SK-N-SH (cell line): Measurements from ENCODE around the gene PRDM15. TPM values are rescaled to one million over a fixed set of nuclear protein-coding genes. Genes with fewer than 3 reads are reported as not detected.

Experiments used
- CTCF ChIA-PET: fragments of 300-600, 350-600 bp; formaldehyde crosslinking; extraction: SDS; loops from one replicate; lab custom pipeline; 2021; lab: Yijun Ruan, JAX
- POLR2A ChIA-PET: fragments of 350-600 bp; sonication (Branson Sonifier 250); formaldehyde crosslinking; extraction: SDS; loops from one replicate; lab custom pipeline; 2020; ENCODE audit warnings: antibody characterized with exemption, inconsistent platforms; lab: Yijun Ruan, JAX
- DNase-seq: peaks from one replicate; pipeline ENCODE4 v3.0.0; 2012
- H2AFZ ChIP-seq: fragments of 200-600 bp; sonication (generic); 2 replicates; pipeline ENCODE4 v1.8.1; 2016; ENCODE audit warnings: antibody characterized with exemption, mild to moderate bottlenecking, low read depth
- H3F3A ChIP-seq: fragments of 200-600 bp; sonication (generic); replicated peaks from 2 replicates; pipeline ENCODE3; 2016; ENCODE audit warnings: antibody characterized with exemption, mild to moderate bottlenecking; ENCODE audit not compliant: insufficient read depth
- H3K27ac ChIP-seq, 2 experiments: fragments of 200-500 bp in 1 of 2; fragments of 200-600 bp in 1 of 2; sonication (Bioruptor generic) in 1 of 2; sonication (generic), shearing (Covaris generic) in 1 of 2; 2 replicates each; pipeline versions ENCODE4 v1.5.1 to v1.6.1; 2014 to 2016; ENCODE audit warnings: low read depth in 2 of 2, inconsistent platforms in 1 of 2, low read length in 1 of 2, mild to moderate bottlenecking in 1 of 2, mixed read lengths in 1 of 2
- H3K27me3 ChIP-seq: fragments of 200-600 bp; sonication (generic), shearing (Covaris generic); 2 replicates; pipeline ENCODE4 v1.6.1; 2016; ENCODE audit warnings: mixed run types; ENCODE audit not compliant: insufficient read depth
- H3K36me3 ChIP-seq, 2 experiments: fragments of 200-500 bp in 1 of 2; fragments of 200-600 bp in 1 of 2; sonication (Bioruptor generic) in 1 of 2; sonication (generic) in 1 of 2; replicated peaks in 1 of 2; 2 replicates each; pipeline versions ENCODE3 to v1.5.1; 2014 to 2016; ENCODE audit warnings: low read length in 1 of 2, mild to moderate bottlenecking in 1 of 2; ENCODE audit not compliant: insufficient read depth in 2 of 2, control insufficient read depth in 1 of 2
- H3K4me1 ChIP-seq, 2 experiments: fragments of 200-500 bp in 1 of 2; fragments of 200-600 bp in 1 of 2; sonication (Bioruptor generic) in 1 of 2; sonication (generic), shearing (Covaris generic) in 1 of 2; 2 replicates each; pipeline versions ENCODE4 v1.5.1 to v1.6.1; 2014 to 2016; ENCODE audit warnings: low read depth in 1 of 2, low read length in 1 of 2, mixed run types in 1 of 2; ENCODE audit not compliant: insufficient read depth in 2 of 2, control insufficient read depth in 1 of 2
- H3K4me2 ChIP-seq: fragments of 200-600 bp; sonication (generic), shearing (Covaris generic); 2 replicates; pipeline ENCODE4 v1.6.1; 2017; ENCODE audit warnings: mixed run types
- H3K4me3 ChIP-seq, 2 experiments: fragments of 200-500 bp in 1 of 2; fragments of 200-600 bp in 1 of 2; sonication (Bioruptor generic) in 1 of 2; sonication (generic), shearing (Covaris generic) in 1 of 2; 2 replicates each; pipeline versions ENCODE4 v1.5.1 to v1.8.1; 2014 to 2016; ENCODE audit warnings: low read depth in 2 of 2, inconsistent platforms in 1 of 2, low read length in 1 of 2, mild to moderate bottlenecking in 1 of 2, mixed read lengths in 1 of 2, moderate library complexity in 1 of 2
- H3K79me2 ChIP-seq: fragments of 200-600 bp; sonication (generic); 2 replicates; pipeline ENCODE4 v1.8.1; 2017; ENCODE audit warnings: mild to moderate bottlenecking; ENCODE audit not compliant: insufficient read depth
- H3K9ac ChIP-seq: fragments of 200-600 bp; sonication (generic); 2 replicates; pipeline ENCODE4 v1.6.1; 2017; ENCODE audit warnings: mixed run types
- H3K9me2 ChIP-seq: fragments of 200-600 bp; sonication (generic); 2 replicates; pipeline ENCODE4 v1.6.1; 2017; ENCODE audit warnings: mixed run types
- H3K9me3 ChIP-seq: fragments of 200-600 bp; sonication (generic); 2 replicates; pipeline ENCODE4 v1.6.1; 2017; ENCODE audit warnings: mixed run types, mild to moderate bottlenecking, moderate library complexity
- H4K20me1 ChIP-seq: fragments of 200-600 bp; sonication (generic); 2 replicates; pipeline ENCODE4 v1.6.1; 2017; ENCODE audit warnings: mild to moderate bottlenecking, mixed run types; ENCODE audit not compliant: insufficient read depth
- ELF1 ChIP-seq: IDR thresholded peaks from 2 replicates; pipeline ENCODE4 v1.4.0; 2012
- EZH2phosphoT487 ChIP-seq: fragments of 200-600 bp; sonication (generic); IDR thresholded peaks from 2 replicates; pipeline ENCODE4 v1.6.1; 2017; ENCODE audit warnings: low read depth, mixed run types, mild to moderate bottlenecking, antibody characterized with exemption, moderate library complexity, borderline replicate concordance
- FOSL2 ChIP-seq: IDR thresholded peaks from 2 replicates; pipeline ENCODE4 v1.4.0; 2012; ENCODE audit warnings: low read depth, mild to moderate bottlenecking, moderate library complexity, borderline replicate concordance
- FOXJ3 ChIP-seq: sonication (generic); formaldehyde crosslinking; IDR thresholded peaks from 2 replicates; pipeline ENCODE4 v1.5.1; 2020; ENCODE audit warnings: mild to moderate bottlenecking, missing genetic modification reagents
- FOXM1 ChIP-seq: IDR thresholded peaks from 2 replicates; pipeline ENCODE4 v1.4.0; 2012; ENCODE audit warnings: low read depth, mild to moderate bottlenecking
- GABPA ChIP-seq: IDR thresholded peaks from 2 replicates; pipeline ENCODE4 v1.4.0; 2012; ENCODE audit warnings: low read depth, mild to moderate bottlenecking
- MXI1 ChIP-seq: IDR thresholded peaks from 2 replicates; pipeline ENCODE4 v1.6.1; 2012; ENCODE audit warnings: mild to moderate bottlenecking, low read depth, low read length, improper control_type of control experiment
- RXRA ChIP-seq: IDR thresholded peaks from 2 replicates; pipeline ENCODE4 v1.4.0; 2012; ENCODE audit warnings: low read depth, mild to moderate bottlenecking, borderline replicate concordance
- SMC3 ChIP-seq: IDR thresholded peaks from 2 replicates; pipeline ENCODE4 v1.6.1; 2012; ENCODE audit warnings: low read depth, low read length, improper control_type of control experiment
- WGBS: methylation state at CpG from one replicate; pipeline ENCODE4 v1.1.6; 2017; ENCODE audit warnings: low lambda C conversion rate; 5-methylcytosine and 5-hydroxymethylcytosine counted together
- polyA plus RNA-seq, 3 experiments: library from polyadenylated mRNA; depleted of rRNA; stranded (reverse); fragments of >200 nt; gene quantifications; 2 replicates each; pipeline ENCODE4 v1.2.3, GENCODE V29; 2012
- TF ChIP-seq, protein P1 (sequence below): fragments of 200-600 bp; sonication (generic); IDR thresholded peaks from 2 replicates; pipeline ENCODE4 v1.6.1; 2017; ENCODE audit warnings: antibody characterized with exemption, mild to moderate bottlenecking, moderate library complexity
- TF ChIP-seq, protein P2 (sequence below): IDR thresholded peaks from 2 replicates; pipeline ENCODE4 v1.6.1; 2012; ENCODE audit warnings: mild to moderate bottlenecking, low read depth, low read length, moderate library complexity
- TF ChIP-seq, protein P3 (sequence below): IDR thresholded peaks from 2 replicates; pipeline ENCODE4; 2012

PRDM15 gene
- polyA plus RNA-seq, 1 of the 3 experiments (the other 2 are of a cell fraction): 7.0 TPM

DNA sequence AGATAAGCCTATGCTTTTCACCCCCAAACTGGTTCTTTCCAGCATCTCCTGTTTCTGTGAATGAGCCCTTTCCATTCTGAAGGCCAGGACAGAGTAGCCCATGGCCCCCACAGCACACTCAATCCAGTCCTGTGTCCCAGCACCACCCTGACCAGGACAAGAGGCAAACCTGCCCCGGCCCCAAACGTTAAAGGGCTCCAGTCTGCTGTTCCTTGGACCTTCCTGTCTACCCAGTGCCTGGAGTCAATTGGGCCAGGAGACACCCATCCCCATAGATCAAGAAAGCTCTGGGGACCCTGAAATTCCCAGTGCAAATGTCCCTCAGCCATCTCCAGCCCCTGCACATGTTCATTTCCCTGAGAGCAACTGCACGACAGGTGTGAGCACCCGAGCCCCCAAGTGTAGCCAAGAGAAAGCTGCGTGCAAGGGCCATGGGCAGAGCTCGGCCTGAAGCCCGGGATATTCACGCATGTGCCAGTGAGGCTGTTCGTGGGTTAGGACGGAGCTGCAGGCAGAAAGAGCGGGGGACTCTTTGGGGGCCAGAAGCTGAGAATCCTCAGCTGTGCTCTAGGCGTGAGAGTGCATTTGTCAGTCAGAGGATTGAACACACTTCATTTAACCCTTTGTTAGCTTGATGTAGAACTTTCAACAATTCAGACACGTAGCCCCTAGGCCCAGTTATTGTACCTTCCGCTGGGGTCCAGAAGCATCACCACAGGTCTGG, 108.1 kb downstream of the PRDM15 start:
- ChIA-PET CTCF (interaction anchor here (1.7 to 3.4 kb wide), 3 partner anchors 7 to 158 kb away, joined by 4 to 31 read pairs (median 10); no protein-coding TSS in a partner anchor), POLR2A (no interaction called here)
- WGBS: 86% methylated on average over 13 of the region's 14 CpGs

More for the DNA sequence above, 108.1 kb downstream of the PRDM15 start:
- no peak overlapping the region for H3K4me3 ChIP-seq
- peaks cover 14% of the 10 kb centered on the region for H3F3A ChIP-seq
- H3K9ac ChIP-seq: no peak overlapping the region
- H3K9me2 ChIP-seq: no peaks in the 10 kb centered on the region
- H3K79me2 ChIP-seq: no peaks in the 10 kb centered on the region; the same call in 1 of the 2 replicates
- H3K36me3 ChIP-seq: no peaks in the 10 kb centered on the region
- no peak for TF ChIP-seq FOSL2
- no peak for TF ChIP-seq MXI1
- no peak for TF ChIP-seq GABPA
- TF ChIP-seq, protein P1, sequence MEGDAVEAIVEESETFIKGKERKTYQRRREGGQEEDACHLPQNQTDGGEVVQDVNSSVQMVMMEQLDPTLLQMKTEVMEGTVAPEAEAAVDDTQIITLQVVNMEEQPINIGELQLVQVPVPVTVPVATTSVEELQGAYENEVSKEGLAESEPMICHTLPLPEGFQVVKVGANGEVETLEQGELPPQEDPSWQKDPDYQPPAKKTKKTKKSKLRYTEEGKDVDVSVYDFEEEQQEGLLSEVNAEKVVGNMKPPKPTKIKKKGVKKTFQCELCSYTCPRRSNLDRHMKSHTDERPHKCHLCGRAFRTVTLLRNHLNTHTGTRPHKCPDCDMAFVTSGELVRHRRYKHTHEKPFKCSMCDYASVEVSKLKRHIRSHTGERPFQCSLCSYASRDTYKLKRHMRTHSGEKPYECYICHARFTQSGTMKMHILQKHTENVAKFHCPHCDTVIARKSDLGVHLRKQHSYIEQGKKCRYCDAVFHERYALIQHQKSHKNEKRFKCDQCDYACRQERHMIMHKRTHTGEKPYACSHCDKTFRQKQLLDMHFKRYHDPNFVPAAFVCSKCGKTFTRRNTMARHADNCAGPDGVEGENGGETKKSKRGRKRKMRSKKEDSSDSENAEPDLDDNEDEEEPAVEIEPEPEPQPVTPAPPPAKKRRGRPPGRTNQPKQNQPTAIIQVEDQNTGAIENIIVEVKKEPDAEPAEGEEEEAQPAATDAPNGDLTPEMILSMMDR: no peak
- TF ChIP-seq, protein P2, sequence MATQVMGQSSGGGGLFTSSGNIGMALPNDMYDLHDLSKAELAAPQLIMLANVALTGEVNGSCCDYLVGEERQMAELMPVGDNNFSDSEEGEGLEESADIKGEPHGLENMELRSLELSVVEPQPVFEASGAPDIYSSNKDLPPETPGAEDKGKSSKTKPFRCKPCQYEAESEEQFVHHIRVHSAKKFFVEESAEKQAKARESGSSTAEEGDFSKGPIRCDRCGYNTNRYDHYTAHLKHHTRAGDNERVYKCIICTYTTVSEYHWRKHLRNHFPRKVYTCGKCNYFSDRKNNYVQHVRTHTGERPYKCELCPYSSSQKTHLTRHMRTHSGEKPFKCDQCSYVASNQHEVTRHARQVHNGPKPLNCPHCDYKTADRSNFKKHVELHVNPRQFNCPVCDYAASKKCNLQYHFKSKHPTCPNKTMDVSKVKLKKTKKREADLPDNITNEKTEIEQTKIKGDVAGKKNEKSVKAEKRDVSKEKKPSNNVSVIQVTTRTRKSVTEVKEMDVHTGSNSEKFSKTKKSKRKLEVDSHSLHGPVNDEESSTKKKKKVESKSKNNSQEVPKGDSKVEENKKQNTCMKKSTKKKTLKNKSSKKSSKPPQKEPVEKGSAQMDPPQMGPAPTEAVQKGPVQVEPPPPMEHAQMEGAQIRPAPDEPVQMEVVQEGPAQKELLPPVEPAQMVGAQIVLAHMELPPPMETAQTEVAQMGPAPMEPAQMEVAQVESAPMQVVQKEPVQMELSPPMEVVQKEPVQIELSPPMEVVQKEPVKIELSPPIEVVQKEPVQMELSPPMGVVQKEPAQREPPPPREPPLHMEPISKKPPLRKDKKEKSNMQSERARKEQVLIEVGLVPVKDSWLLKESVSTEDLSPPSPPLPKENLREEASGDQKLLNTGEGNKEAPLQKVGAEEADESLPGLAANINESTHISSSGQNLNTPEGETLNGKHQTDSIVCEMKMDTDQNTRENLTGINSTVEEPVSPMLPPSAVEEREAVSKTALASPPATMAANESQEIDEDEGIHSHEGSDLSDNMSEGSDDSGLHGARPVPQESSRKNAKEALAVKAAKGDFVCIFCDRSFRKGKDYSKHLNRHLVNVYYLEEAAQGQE: no peak
- TF ChIP-seq FOXJ3 (CRISPR knock-in tag): no peak
- TF ChIP-seq ELF1: no peak
- TF ChIP-seq FOXM1: no peak
- TF ChIP-seq RXRA: no peak
- TF ChIP-seq SMC3: no peak
- TF ChIP-seq, protein P3, sequence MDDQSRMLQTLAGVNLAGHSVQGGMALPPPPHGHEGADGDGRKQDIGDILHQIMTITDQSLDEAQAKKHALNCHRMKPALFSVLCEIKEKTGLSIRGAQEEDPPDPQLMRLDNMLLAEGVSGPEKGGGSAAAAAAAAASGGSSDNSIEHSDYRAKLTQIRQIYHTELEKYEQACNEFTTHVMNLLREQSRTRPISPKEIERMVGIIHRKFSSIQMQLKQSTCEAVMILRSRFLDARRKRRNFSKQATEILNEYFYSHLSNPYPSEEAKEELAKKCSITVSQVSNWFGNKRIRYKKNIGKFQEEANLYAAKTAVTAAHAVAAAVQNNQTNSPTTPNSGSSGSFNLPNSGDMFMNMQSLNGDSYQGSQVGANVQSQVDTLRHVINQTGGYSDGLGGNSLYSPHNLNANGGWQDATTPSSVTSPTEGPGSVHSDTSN: no peak
- TF ChIP-seq EZH2phosphoT487: no peak
- no peak for DNase-seq
- no peaks in the 10 kb centered on the region for H3K9me3 ChIP-seq
- no peaks in the 10 kb centered on the region for H3K27me3 ChIP-seq
- no peak overlapping the region for H3K4me2 ChIP-seq
- H2AFZ ChIP-seq: no peak overlapping the region
- no peaks in the 10 kb centered on the region for H3K4me1 ChIP-seq
- H4K20me1 ChIP-seq: no peaks in the 10 kb centered on the region
- no peak overlapping the region for H3K27ac ChIP-seq
